Activated B cell treated with CpG ODN at 0.5 μM for 24 hours (primary cell): ENCODE data around the gene TSC22D3. TPM values are rescaled to one million over a fixed set of nuclear protein-coding genes. Genes with fewer than 3 reads are reported as not detected.
"Not testable (repeated sequence)": the region's sequence is repeated elsewhere in the genome, so short reads cannot be mapped to it uniquely, and the experiment has no call there.

Source experiments
- ATAC-seq: fragments of 200-7000 bp; cut with Tn5 transposase; one replicate; pipeline ENCODE4 v1.10.0; 2021; ENCODE audit warnings: low read depth, mild to moderate bottlenecking, moderate library complexity
- CTCF ChIA-PET: fragments of 350-600 bp; sonication (Branson Sonifier 250); formaldehyde crosslinking; loops from one replicate; lab custom pipeline; 2021; ENCODE audit warnings: antibody characterized with exemption; lab: Charles Lee
- POLR2A ChIA-PET: fragments of 350-600 bp; sonication (Branson Sonifier 250); formaldehyde crosslinking; loops from one replicate; lab custom pipeline; 2021; ENCODE audit warnings: antibody characterized with exemption; lab: Charles Lee
- DNase-seq: peaks from one replicate; pipeline ENCODE4 v3.0.0; 2022
- H3K27ac Mint-ChIP-seq: one replicate; pipeline ENCODE4 v1.8.0; 2020; ENCODE audit warnings: mixed read lengths
- H3K27me3 Mint-ChIP-seq: one replicate; pipeline ENCODE4 v1.8.0; 2021; ENCODE audit warnings: mixed read lengths
- H3K36me3 Mint-ChIP-seq: one replicate; pipeline ENCODE4 v1.8.0; 2021; ENCODE audit warnings: low read depth, mixed read lengths
- H3K4me1 Mint-ChIP-seq: one replicate; pipeline ENCODE4 v1.8.0; 2021; ENCODE audit warnings: mixed read lengths
- H3K4me3 Mint-ChIP-seq: one replicate; pipeline ENCODE4 v1.8.0; 2020; ENCODE audit warnings: mild to moderate bottlenecking, mixed read lengths
- H3K9me3 Mint-ChIP-seq: one replicate; pipeline ENCODE4 v1.8.0; 2020; ENCODE audit warnings: mixed read lengths
- intact Hi-C: fragments of 100-400 bp; cut with micrococcal nuclease; formaldehyde crosslinking; loops from one replicate; pipeline ENCODE4 v1.15.1; 2024
- total RNA-seq: library from RNA; stranded (reverse); gene quantifications from 2 replicates; pipeline ENCODE4 v1.2.3, GENCODE V29; 2022
- TF ChIP-seq, protein P1 (sequence below): fragments of 200-600 bp; IDR thresholded peaks from one replicate; pipeline ENCODE4 v1.8.0; 2022; ENCODE audit warnings: antibody characterized with exemption, mild to moderate bottlenecking

Gene TSC22D3
- total RNA-seq, 1 donor from 2014 or later: 80.8 TPM

- peaks cover 21% of the 10 kb centered on the region for H3K4me1 Mint-ChIP-seq
- TF ChIP-seq, protein P1, sequence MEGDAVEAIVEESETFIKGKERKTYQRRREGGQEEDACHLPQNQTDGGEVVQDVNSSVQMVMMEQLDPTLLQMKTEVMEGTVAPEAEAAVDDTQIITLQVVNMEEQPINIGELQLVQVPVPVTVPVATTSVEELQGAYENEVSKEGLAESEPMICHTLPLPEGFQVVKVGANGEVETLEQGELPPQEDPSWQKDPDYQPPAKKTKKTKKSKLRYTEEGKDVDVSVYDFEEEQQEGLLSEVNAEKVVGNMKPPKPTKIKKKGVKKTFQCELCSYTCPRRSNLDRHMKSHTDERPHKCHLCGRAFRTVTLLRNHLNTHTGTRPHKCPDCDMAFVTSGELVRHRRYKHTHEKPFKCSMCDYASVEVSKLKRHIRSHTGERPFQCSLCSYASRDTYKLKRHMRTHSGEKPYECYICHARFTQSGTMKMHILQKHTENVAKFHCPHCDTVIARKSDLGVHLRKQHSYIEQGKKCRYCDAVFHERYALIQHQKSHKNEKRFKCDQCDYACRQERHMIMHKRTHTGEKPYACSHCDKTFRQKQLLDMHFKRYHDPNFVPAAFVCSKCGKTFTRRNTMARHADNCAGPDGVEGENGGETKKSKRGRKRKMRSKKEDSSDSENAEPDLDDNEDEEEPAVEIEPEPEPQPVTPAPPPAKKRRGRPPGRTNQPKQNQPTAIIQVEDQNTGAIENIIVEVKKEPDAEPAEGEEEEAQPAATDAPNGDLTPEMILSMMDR: no peak
- H3K9me3 Mint-ChIP-seq: no peaks in the 10 kb centered on the region
- no peak overlapping the region for H3K4me3 Mint-ChIP-seq
- no peak overlapping the region for H3K27ac Mint-ChIP-seq
- DNase-seq: no peak
- ChIA-PET CTCF (interaction anchor here (1.4 to 5.3 kb wide), 2 partner anchors 50 to 106 kb away, joined by 3 to 128 read pairs; partner anchors contain the start of gene TSC22D3), POLR2A (interaction anchor here (0.6 kb wide), 1 partner anchor 90 kb away, joined by 3 read pairs; no protein-coding TSS in a partner anchor)
- H3K36me3 Mint-ChIP-seq: peaks cover 1% of the 10 kb centered on the region
- no peaks in the 10 kb centered on the region for H3K27me3 Mint-ChIP-seq
- no peak for ATAC-seq
- intact Hi-C loops: no loop called here
These were observed 106.3 kb downstream of the TSC22D3 start for GRCh38 chrX:107669261-107669660.

DNA sequence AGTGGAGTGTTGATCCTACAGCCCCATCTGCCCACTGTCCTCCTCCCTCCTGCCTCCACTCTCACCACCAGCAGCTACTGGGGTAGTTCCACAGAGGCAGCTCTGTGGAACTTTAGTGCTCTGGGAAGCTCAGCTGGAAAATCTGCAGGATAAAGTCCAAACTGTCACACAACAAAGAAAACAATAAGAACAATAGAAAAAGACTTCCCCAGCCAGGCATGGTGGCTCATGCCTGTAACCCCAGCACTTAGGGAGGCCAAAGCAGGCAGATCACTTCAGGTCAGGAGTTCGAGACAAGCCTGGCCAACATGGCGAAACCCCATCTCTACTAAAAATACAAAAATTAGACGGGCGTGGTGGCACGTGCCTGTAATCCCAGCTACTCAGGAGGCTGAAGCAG is 106.9 kb downstream of the TSC22D3 start:
- H3K4me1 Mint-ChIP-seq: peaks cover 17% of the 10 kb centered on the region
- POLR2A ChIA-PET, H3K27me3 Mint-ChIP-seq: not testable (repeated sequence)

GRCh38 chrX:107667426-107667825 is 108.2 kb downstream of the TSC22D3 start:
- Mint-ChIP-seq H3K4me3 (no peak overlapping the region), H3K9me3 (no peaks in the 10 kb centered on the region), H3K36me3 (peaks cover 3% of the 10 kb centered on the region), H3K4me1 (peaks cover 5% of the 10 kb centered on the region), H3K27ac (no peak overlapping the region), H3K27me3 (no peaks in the 10 kb centered on the region)
- CTCF ChIA-PET: no interaction called here
- POLR2A ChIA-PET: no interaction called here
- intact Hi-C loops: no loop called here
- ATAC-seq (no peak), DNase-seq (no peak)
- TF ChIP-seq, protein P1: no peak

More for the DNA sequence above, 106.9 kb downstream of the TSC22D3 start:
- DNase-seq, H3K27ac Mint-ChIP-seq, intact Hi-C loops, H3K36me3 Mint-ChIP-seq, H3K9me3 Mint-ChIP-seq, ATAC-seq, H3K4me3 Mint-ChIP-seq: not testable (repeated sequence)
- CTCF ChIA-PET: interaction anchor here (0.8 to 1.4 kb wide), 2 partner anchors 51 to 107 kb away, joined by 3 read pairs; partner anchors contain the start of gene TSC22D3

GRCh38 chrX:107666931-107667330 is 108.7 kb downstream of the TSC22D3 start:
- TF ChIP-seq, protein P1: no peak
- no peak for ATAC-seq
- Mint-ChIP-seq H3K4me3 (no peak overlapping the region), H3K27me3 (no peaks in the 10 kb centered on the region), H3K27ac (no peak overlapping the region), H3K36me3 (peaks cover 3% of the 10 kb centered on the region), H3K4me1 (peaks cover 5% of the 10 kb centered on the region), H3K9me3 (no peaks in the 10 kb centered on the region)
- no peak for DNase-seq
- intact Hi-C loops: no loop called here
- POLR2A ChIA-PET: no interaction called here
- CTCF ChIA-PET: interaction anchor here (1.0 to 2.7 kb wide), 2 partner anchors 12 to 110 kb away, joined by 3 to 7 read pairs; partner anchors contain the start of gene NCBP2L

Other genes with a start within 250 kb of the TSC22D3 start
- gene PRPS1, start 147.3 kb downstream of the TSC22D3 start, total RNA-seq: 49.7 and 53.8 TPM in 2 replicates
- gene NCBP2L, start 1.9 kb upstream of the TSC22D3 start, total RNA-seq: not detected in 2 replicates
- gene MID2, start 50.1 kb upstream of the TSC22D3 start, total RNA-seq: 2.1 and 3.3 TPM in 2 replicates
- not detected in 2 replicates for gene TEX13B, start 206.6 kb upstream of the TSC22D3 start, total RNA-seq